SJSA1 (cell line): Measurements from ENCODE around the gene CD2BP2. TPM values are rescaled to one million over a fixed set of nuclear protein-coding genes. Genes with fewer than 3 reads are reported as not detected.
A peak's percentile ranks its signal among the peaks of the same experiment; 100 is the strongest.

Experiments
- DNase-seq, 2 experiments: peaks; one replicate each; pipeline ENCODE4 v3.0.0-alpha.2; 2015 to 2020; ENCODE audit warnings: low spot score in 2 of 2, low read depth in 1 of 2
- H3K27ac ChIP-seq: fragments of 250-450 bp; sonication (Bioruptor Pico); 2 replicates; pipeline ENCODE4 v1.5.1; 2020; ENCODE audit warnings: mild to moderate bottlenecking, moderate library complexity
- H3K27me3 ChIP-seq: fragments of 250-450 bp; sonication (Bioruptor Pico); replicated peaks from 2 replicates; pipeline ENCODE4 v1.5.1; 2020; ENCODE audit warnings: mild to moderate bottlenecking, moderate library complexity
- H3K36me3 ChIP-seq: fragments of 250-450 bp; sonication (Bioruptor Pico); 2 replicates; pipeline ENCODE4 v1.5.1; 2020; ENCODE audit warnings: mild to moderate bottlenecking
- H3K4me1 ChIP-seq: fragments of 250-450 bp; sonication (Bioruptor Pico); replicated peaks from 2 replicates; pipeline ENCODE4 v1.6.1; 2021; ENCODE audit warnings: mild to moderate bottlenecking
- H3K4me3 ChIP-seq: fragments of 250-450 bp; sonication (Bioruptor Pico); 2 replicates; pipeline ENCODE4 v1.5.1; 2020; ENCODE audit warnings: mild to moderate bottlenecking
- H3K9me3 ChIP-seq: fragments of 250-450 bp; sonication (Bioruptor Pico); replicated peaks from 2 replicates; pipeline ENCODE4 v1.5.1; 2020; ENCODE audit warnings: mild to moderate bottlenecking
- total RNA-seq: library from RNA; depleted of rRNA; stranded (reverse); fragments of >200 nt; shearing (Covaris generic); gene quantifications from 2 replicates; pipeline ENCODE4 v1.2.3, GENCODE V29; 2014

CD2BP2 gene
- total RNA-seq, 1 experiment from 2014 or later, result 55.8 TPM

GRCh38 chr16:30382111-30382881 lies 27.2 kb upstream of the CD2BP2 start, which contains the start of gene SEPTIN1:
SEPTIN1 (minus strand) TSS chr16:30382561; CDS start chr16:30382542, 19 bp downstream.
- no peak for DNase-seq

GRCh38 chr16:30381291-30382041 lies 26.4 kb upstream of the CD2BP2 start:
- 0 out of 2 replicates have a peak, but pooled peaks cover 6% of the 10 kb centered on the region for H3K36me3 ChIP-seq
- H3K27ac ChIP-seq, result no peak overlapping the region
- H3K4me1 ChIP-seq, result peaks cover 22% of the 10 kb centered on the region
- no peak overlapping the region for H3K4me3 ChIP-seq
- DNase-seq, result no peak
- H3K27me3 ChIP-seq, result no peaks in the 10 kb centered on the region
- no peaks in the 10 kb centered on the region for H3K9me3 ChIP-seq

More at GRCh38 chr16:30382111-30382881, 27.2 kb upstream of the CD2BP2 start, which contains the start of gene SEPTIN1:
- no peaks in the 10 kb centered on the region for H3K9me3 ChIP-seq
- H3K27ac ChIP-seq, result no peak within 1 kb of the TSS
- no peaks in the 10 kb centered on the region for H3K27me3 ChIP-seq
- H3K36me3 ChIP-seq, result 0 out of 2 replicates have a peak, but pooled peaks cover 6% of the 10 kb centered on the region
- peaks cover 16% of the 10 kb centered on the region for H3K4me1 ChIP-seq
- H3K4me3 ChIP-seq, result no peak within 1 kb of the TSS

GRCh38 chr16:30380803-30381208 lies 25.7 kb upstream of the CD2BP2 start:
- H3K27ac ChIP-seq, result no peak overlapping the region
- DNase-seq, result no peak
- peaks cover 22% of the 10 kb centered on the region for H3K4me1 ChIP-seq
- H3K4me3 ChIP-seq, result no peak overlapping the region
- no peaks in the 10 kb centered on the region for H3K9me3 ChIP-seq
- no peaks in the 10 kb centered on the region for H3K27me3 ChIP-seq
- H3K36me3 ChIP-seq, result 0 out of 2 replicates have a peak, but pooled peaks cover 6% of the 10 kb centered on the region

GRCh38 chr16:30380072-30380802 lies 25.1 kb upstream of the CD2BP2 start:
- Histone ChIP-seq H3K36me3 (0 out of 2 replicates have a peak, but pooled peaks cover 6% of the 10 kb centered on the region), H3K27me3 (no peaks in the 10 kb centered on the region), H3K27ac (no peak overlapping the region), H3K9me3 (no peaks in the 10 kb centered on the region), H3K4me3 (no peak overlapping the region), H3K4me1 (peaks cover 22% of the 10 kb centered on the region)
- DNase-seq, result no peak

- Histone ChIP-seq H3K4me1 (peaks cover 22% of the 10 kb centered on the region), H3K4me3 (peak overlapping the region; percentile 60), H3K27ac (no peak overlapping the region), H3K9me3 (no peaks in the 10 kb centered on the region), H3K27me3 (no peaks in the 10 kb centered on the region), H3K36me3 (0 out of 2 replicates have a peak, but pooled peaks cover 6% of the 10 kb centered on the region)
- no peak for DNase-seq
These were observed 24.2 kb upstream of the CD2BP2 start for GRCh38 chr16:30379158-30379783.

- H3K4me3 ChIP-seq, result peak overlapping the region; percentile 60
- no peaks in the 10 kb centered on the region for H3K9me3 ChIP-seq
- H3K27me3 ChIP-seq, result no peaks in the 10 kb centered on the region
- DNase-seq, result peak; percentile 96 to 99
- H3K27ac ChIP-seq, result peak overlapping the region; percentile 99
- H3K36me3 ChIP-seq, result 0 out of 2 replicates have a peak, but pooled peaks cover 6% of the 10 kb centered on the region
- H3K4me1 ChIP-seq, result peaks cover 22% of the 10 kb centered on the region
These were observed 23.4 kb upstream of the CD2BP2 start for GRCh38 chr16:30378236-30379157.

GRCh38 chr16:30377812-30378235 lies 22.7 kb upstream of the CD2BP2 start:
- H3K4me1 ChIP-seq, result peaks cover 22% of the 10 kb centered on the region
- no peaks in the 10 kb centered on the region for H3K9me3 ChIP-seq
- no peaks in the 10 kb centered on the region for H3K27me3 ChIP-seq
- peak overlapping the region; percentile 60 for H3K4me3 ChIP-seq
- H3K27ac ChIP-seq, result peak overlapping the region; percentile 99
- 0 out of 2 replicates have a peak, but pooled peaks cover 6% of the 10 kb centered on the region for H3K36me3 ChIP-seq
- peak; percentile 87 to 95 for DNase-seq

GRCh38 chr16:30377050-30377811 lies 22.1 kb upstream of the CD2BP2 start:
- H3K9me3 ChIP-seq, result no peaks in the 10 kb centered on the region
- H3K4me1 ChIP-seq, result peaks cover 22% of the 10 kb centered on the region
- H3K36me3 ChIP-seq, result 0 out of 2 replicates have a peak, but pooled peaks cover 6% of the 10 kb centered on the region
- H3K4me3 ChIP-seq, result peak overlapping the region; percentile 60
- H3K27me3 ChIP-seq, result no peaks in the 10 kb centered on the region
- DNase-seq, result no peak
- peak overlapping the region; percentile 99 for H3K27ac ChIP-seq

- no peaks in the 10 kb centered on the region for H3K27me3 ChIP-seq
- no peak for DNase-seq
- H3K4me3 ChIP-seq, result no peak overlapping the region
- no peak overlapping the region for H3K27ac ChIP-seq
- H3K9me3 ChIP-seq, result no peaks in the 10 kb centered on the region
- H3K36me3 ChIP-seq, result 0 out of 2 replicates have a peak, but pooled peaks cover 6% of the 10 kb centered on the region
- H3K4me1 ChIP-seq, result peaks cover 23% of the 10 kb centered on the region
These were observed 21.4 kb upstream of the CD2BP2 start for GRCh38 chr16:30376461-30376902.

- H3K9me3 ChIP-seq, result no peaks in the 10 kb centered on the region
- no peak overlapping the region for H3K27ac ChIP-seq
- H3K4me1 ChIP-seq, result peaks cover 27% of the 10 kb centered on the region
- no peak overlapping the region for H3K4me3 ChIP-seq
- H3K27me3 ChIP-seq, result no peaks in the 10 kb centered on the region
- H3K36me3 ChIP-seq, result 0 out of 2 replicates have a peak, but pooled peaks cover 6% of the 10 kb centered on the region
- no peak for DNase-seq
These were observed 20.8 kb upstream of the CD2BP2 start for GRCh38 chr16:30375864-30376263.

GRCh38 chr16:30374538-30374937 lies 19.4 kb upstream of the CD2BP2 start, which contains the start of gene MYL11:
MYL11 (plus strand) TSS chr16:30374802; CDS start chr16:30374858, 56 bp downstream.
- no peak for DNase-seq
- 0 out of 2 replicates have a peak, but pooled peaks cover 4% of the 10 kb centered on the region for H3K36me3 ChIP-seq
- no peaks in the 10 kb centered on the region for H3K9me3 ChIP-seq
- no peaks in the 10 kb centered on the region for H3K27me3 ChIP-seq
- H3K27ac ChIP-seq, result no peak within 1 kb of the TSS
- H3K4me3 ChIP-seq, result no peak within 1 kb of the TSS
- peaks cover 27% of the 10 kb centered on the region for H3K4me1 ChIP-seq
